NCI-H1436 (cell line): Measurements from ENCODE around the gene UTP25.
A peak's percentile ranks its signal among the peaks of the same experiment; 100 is the strongest.
"Not testable (repeated sequence)": the region's sequence is repeated elsewhere in the genome, so short reads cannot be mapped to it uniquely, and the experiment has no call there.

Experiments used
- DNase-seq: peaks from one replicate; lab custom pipeline; 2025; lab: John Stamatoyannopoulos, UW

The UTP25 gene

GRCh38 chr1:209827384-209828262 is at the start of gene UTP25:
Gene UTP25, plus strand, starts transcription at chr1:209827972. Its CDS starts 92 bp downstream, at chr1:209828064.
- peak; percentile 97 for DNase-seq

GRCh38 chr1:209778102-209778501 is 49.7 kb upstream of the UTP25 start:
- DNase-seq = no peak

DNA sequence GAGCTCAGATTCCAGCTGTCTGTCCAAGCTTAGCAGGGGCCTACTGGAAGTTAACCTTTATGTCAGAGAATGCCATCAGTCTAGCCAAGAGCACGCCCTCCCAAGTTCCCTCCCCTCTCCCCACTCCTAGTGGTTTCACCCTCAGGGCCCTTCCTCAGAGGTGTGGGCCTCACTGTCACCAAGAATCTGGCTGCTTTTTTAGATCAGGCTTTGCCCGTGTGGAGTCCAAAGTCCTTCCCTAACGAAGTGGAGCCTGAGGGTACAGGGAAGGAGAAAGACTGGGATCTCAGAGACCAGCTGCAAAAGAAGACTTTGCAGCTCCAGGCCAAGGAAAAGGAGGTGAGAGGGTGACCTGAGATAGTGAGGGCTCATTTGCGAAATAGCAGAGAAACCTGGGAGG is 47.5 kb upstream of the UTP25 start:
- no peak for DNase-seq

- DNase-seq = no peak
These were observed 44.4 kb upstream of the UTP25 start for GRCh38 chr1:209783386-209783785.

DNA sequence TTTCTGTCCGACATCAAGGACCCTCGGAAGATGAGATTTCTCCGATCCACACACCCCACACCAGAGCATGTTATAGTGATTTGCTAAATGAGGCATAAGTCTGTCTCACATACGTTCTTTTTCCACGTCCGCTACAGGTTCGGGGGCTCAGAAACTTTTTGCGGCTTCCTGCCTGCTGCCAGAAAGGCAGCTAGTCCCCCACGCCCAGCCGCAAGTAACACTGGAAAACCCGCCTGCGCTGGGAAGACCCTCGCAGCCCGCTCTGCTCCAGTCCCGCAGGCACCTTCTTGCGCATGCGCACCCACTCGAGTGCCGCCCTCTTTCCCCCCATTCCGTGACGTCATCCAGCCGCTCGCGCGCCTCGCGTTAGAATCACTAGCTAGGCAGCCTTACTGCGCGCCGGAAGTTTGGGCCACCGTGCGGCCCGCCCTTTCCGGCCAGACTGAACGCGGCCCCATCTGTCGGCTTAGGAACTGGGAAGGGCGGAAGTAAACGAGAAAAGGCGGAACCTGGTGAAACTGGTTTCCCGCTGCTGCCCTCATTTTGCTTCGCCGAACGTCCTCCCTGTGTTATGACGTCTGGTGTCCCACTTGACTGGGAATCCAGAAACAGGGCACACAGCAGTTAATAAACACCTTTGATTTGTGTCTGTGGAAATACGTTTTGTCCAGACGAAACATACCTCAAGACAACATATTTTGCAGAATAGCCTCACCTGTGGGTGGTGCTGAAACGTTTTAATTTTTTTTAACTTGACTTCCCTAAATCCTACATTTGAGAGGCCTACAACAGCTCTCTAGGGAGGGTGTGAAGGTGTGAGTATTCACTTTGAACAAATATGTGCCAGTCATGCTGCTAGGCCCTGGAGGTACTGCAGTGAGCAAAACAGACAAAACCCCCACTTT is 43.3 kb upstream of the UTP25 start, which contains the start of gene C1orf74:
TSS of gene C1orf74 (minus strand) at position 295 of the 905 bp plus-strand sequence. CDS start 925 bp downstream, outside the sequence.
- peak; percentile 100 for DNase-seq

- no peak for DNase-seq
These were observed 42.2 kb upstream of the UTP25 start for GRCh38 chr1:209785592-209785991.

DNA sequence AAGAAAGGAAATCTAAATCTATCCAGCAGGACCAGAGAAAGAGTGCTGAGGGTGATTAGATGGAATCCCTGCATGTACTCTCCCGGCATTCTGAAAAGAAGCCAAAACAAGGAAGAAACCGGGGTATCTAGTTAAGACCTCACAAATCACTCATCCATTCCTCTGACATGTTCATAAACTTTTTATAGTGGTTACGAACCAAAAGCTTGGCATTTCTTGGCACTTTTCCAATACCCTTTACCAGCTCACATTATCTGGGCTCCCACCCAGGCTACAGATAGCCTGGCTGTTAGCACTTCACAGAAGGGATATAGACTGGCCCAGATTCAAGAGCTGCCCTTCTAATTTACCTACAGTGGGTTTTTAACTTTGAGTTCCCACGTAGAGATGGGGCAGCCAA is 41.6 kb upstream of the UTP25 start:
- DNase-seq = no peak

- no peak for DNase-seq
These were observed 40.2 kb upstream of the UTP25 start for GRCh38 chr1:209787551-209787950.

GRCh38 chr1:209789245-209789644 is 38.5 kb upstream of the UTP25 start:
- DNase-seq = no peak

GRCh38 chr1:209790286-209791193 is 37.2 kb upstream of the UTP25 start:
- no peak for DNase-seq

DNA sequence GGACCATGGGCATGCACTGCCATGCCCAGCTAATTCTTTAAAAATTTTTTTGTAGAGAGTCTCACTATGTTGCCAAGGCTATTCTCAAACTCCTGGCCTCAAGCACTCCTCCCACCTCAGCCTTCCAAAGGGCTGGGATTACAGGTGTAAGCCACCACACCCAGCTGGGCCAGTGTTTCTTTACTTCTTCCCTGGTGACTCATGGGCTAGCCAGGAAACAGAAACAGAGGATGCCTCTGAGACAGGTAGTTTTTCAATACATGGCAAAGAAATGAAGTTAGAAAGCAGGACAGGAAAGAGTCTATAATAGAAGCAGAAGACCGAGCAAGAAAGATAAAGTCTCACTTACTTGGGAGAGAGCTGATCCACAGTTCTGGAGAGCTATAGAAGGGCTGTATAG is 35.9 kb upstream of the UTP25 start:
- DNase-seq = no peak

- not testable (repeated sequence) for DNase-seq
These were observed 34.1 kb upstream of the UTP25 start for GRCh38 chr1:209793711-209794110.

DNA sequence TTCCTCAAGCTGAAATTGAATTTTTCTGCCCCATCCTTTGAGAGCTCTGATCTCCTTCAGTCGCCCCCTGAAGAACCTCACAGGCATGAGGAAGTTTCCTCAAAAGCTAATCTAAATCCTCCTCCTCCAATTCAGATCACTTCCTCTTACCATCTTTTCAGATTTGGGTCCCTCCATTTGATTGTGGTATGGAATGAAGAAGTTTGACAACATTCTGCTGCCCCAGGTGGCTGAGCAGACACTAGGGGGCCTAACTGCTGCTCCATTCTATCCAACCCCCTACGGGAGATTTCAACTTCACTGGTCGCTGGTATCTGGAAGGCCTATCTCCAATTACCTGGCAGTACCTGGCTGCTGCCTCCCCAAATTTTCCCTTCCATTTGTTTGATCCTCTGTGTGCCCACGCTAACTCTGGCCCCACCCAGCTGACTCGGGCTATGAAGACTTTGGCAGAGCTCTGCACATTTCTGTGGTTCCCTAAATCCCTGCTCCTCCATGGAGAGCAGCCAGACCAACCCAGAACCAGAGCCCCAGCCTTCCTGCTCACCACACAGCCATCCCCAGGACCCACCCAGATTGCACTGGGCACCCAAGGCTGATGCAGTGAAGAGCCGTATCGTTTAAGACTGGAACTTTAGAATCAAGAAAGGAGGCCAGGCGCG is 29.7 kb upstream of the UTP25 start:
- no peak for DNase-seq

DNA sequence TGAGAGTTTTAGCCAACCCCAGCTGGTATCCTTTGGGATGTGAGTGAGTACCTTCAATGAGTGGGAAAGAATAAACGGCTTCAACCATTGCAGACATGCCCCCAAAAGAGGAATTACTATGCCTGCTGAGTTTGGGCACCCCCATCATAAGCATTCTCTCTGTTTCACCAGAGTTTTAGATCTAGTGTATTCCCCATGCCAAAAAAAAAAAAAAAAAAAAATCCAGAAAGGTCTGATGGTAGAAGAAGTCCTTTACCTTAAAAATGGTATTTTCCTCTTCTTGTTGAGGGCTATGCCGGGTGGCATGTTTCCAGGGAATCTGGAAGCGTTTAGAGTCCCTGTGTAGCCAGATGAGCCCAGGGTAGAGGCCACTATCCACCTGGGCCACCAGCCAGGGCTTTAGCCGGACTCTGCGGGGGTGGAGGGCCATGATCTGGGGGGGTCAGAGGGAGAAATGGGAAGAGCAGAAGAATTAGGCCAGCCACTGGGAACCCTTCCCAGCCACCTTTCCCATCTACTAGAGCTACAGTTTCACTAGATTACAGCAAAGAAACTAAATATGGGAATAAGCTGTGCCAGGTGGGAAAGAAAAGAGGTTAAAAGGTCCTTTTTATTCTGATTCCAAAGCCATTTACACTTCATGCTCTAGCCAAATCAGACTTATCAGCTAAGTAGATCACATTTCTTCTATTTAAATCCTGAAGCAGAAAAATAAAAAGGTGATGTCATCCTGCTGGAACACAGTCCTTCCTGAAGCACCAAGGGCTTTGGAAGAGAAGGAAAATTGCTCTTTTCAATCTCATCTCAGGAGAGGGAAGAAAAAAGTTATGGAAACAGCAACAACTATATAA is 26.6 kb upstream of the UTP25 start:
- DNase-seq = no peak

DNA sequence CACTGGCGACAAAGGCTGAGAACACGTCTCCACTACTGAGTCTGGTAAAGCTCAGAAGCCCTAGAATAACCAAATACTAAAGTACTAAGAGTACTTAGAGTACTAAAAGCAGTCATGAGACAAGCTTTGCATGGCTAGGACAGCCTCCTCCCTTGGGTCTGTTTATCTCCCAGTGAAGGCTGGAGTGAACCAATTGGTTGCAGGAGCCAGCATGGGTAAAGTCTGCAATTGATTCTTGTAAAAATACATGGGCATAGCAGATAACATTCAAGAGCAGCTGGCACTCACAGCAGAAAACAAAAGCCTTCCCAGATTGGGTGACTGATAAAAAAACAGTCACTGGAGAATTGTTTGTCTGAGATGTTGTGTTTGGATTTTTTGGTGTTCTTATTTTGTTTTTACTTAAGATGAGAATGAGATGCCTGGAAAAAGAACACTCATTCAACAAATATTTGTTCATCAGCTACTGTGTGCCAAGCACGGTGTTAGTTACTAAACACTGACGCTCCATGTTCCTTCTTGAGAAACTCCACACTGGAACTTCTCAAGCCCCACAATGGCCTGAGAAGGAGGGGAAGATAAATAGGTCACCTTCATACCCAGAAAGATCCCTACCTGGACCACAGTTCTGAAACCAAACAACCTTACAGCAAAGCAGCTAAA is 25.5 kb upstream of the UTP25 start:
- no peak for DNase-seq

- no peak for DNase-seq
These were observed 25.0 kb upstream of the UTP25 start for GRCh38 chr1:209802780-209803152.

DNA sequence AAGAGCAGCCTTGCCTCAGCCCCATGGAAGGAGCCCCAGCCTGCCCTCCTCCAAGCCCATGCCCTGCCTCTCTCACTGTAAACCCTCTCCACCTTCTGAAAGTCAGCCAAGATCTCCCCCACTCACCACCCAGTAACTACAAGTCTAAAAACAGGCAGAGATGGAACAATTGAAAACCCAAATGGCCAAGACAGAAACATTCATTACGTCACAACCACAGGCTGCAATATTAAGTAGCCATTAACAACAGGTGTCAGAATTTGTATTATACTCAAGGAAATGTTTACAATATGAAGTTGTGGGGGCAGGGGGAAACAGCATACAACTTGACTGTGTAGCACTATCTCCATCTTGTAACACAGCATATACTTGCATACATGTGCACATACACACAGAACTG is 24.2 kb upstream of the UTP25 start:
- no peak for DNase-seq

GRCh38 chr1:209805341-209805781 is 22.4 kb upstream of the UTP25 start:
- DNase-seq = no peak
